NB4 (cell line): ENCODE results near the gene C4orf51.

Experiments
- DNase-seq: peaks from one replicate; pipeline ENCODE4 v3.0.0; 2010; ENCODE audit warnings: low read depth
- H3K4me3 ChIP-seq: one replicate; pipeline ENCODE4 v1.5.1; 2011; ENCODE audit warnings: mild to moderate bottlenecking, low read depth, low read length, moderate library complexity
- CTCF ChIP-seq: IDR thresholded peaks from one replicate; pipeline ENCODE4 v1.5.1; 2012; ENCODE audit warnings: low read depth, low read length
- MAX ChIP-seq: IDR thresholded peaks from 2 replicates; pipeline ENCODE4 v1.6.1; 2011; ENCODE audit warnings: low read depth, low read length
- MYC ChIP-seq: IDR thresholded peaks from 2 replicates; pipeline ENCODE4 v1.6.1; 2011; ENCODE audit warnings: low read depth, low read length
- POLR2A ChIP-seq: IDR thresholded peaks from 2 replicates; pipeline ENCODE4 v1.6.1; 2011; ENCODE audit warnings: mild to moderate bottlenecking; ENCODE audit not compliant: insufficient read length; ENCODE audit errors: extremely low read depth

C4orf51 gene

GRCh38 chr4:145723336-145723735 is 43.4 kb downstream of the C4orf51 start:
- no peak for DNase-seq
- TF ChIP-seq MAX (no peak), MYC (no peak), POLR2A (no peak), CTCF (no peak)
- H3K4me3 ChIP-seq, result no peak overlapping the region

- no peak for DNase-seq
- H3K4me3 ChIP-seq, result no peak overlapping the region
- TF ChIP-seq MYC, result no peak
- TF ChIP-seq POLR2A, result no peak
- no peak for TF ChIP-seq MAX
- no peak for TF ChIP-seq CTCF
These were observed 50.1 kb downstream of the C4orf51 start for GRCh38 chr4:145730026-145730425.

- H3K4me3 ChIP-seq, result no peak overlapping the region
- TF ChIP-seq CTCF (no peak), MAX (no peak), POLR2A (no peak), MYC (no peak)
- no peak for DNase-seq
These were observed 51.1 kb downstream of the C4orf51 start for GRCh38 chr4:145731028-145731427.

- no peak for DNase-seq
- TF ChIP-seq MYC, result no peak
- no peak for TF ChIP-seq MAX
- TF ChIP-seq CTCF, result no peak
- no peak for TF ChIP-seq POLR2A
- H3K4me3 ChIP-seq, result no peak overlapping the region
These were observed 52.3 kb downstream of the C4orf51 start for GRCh38 chr4:145732001-145732815.

GRCh38 chr4:145732895-145733880 is 53.2 kb downstream of the C4orf51 start:
- TF ChIP-seq MYC, result no peak
- TF ChIP-seq CTCF, result no peak
- no peak for TF ChIP-seq POLR2A
- TF ChIP-seq MAX, result no peak
- DNase-seq, result peak; percentile 75
- no peak overlapping the region for H3K4me3 ChIP-seq
